ENCODE results near the gene TDRKH.

GRCh38 chr1:151834239-151834638, 43.9 kb upstream of the TDRKH start:
- no peak for TF ChIP-seq TAF1 (IDR thresholded peaks at IDR 0.05; ENCODE audit: low read depth)
- TF ChIP-seq EP300 (IDR thresholded peaks at IDR 0.05; ENCODE audit: borderline replicate concordance): no peak
- TF ChIP-seq RAD21 (IDR thresholded peaks at IDR 0.05; ENCODE audit: low read depth): no peak
- no peak for TF ChIP-seq CREB1 (IDR thresholded peaks at IDR 0.05; ENCODE audit: low read depth)
- no peak for TF ChIP-seq TEAD4 (IDR thresholded peaks at IDR 0.05)
- no peak for TF ChIP-seq CEBPB (IDR thresholded peaks at IDR 0.05)
- no peak for TF ChIP-seq EGR1 (IDR thresholded peaks at IDR 0.05)
- no peak for TF ChIP-seq ZBTB7A (IDR thresholded peaks at IDR 0.05; ENCODE audit: low read depth)
- TF ChIP-seq, protein P1, sequence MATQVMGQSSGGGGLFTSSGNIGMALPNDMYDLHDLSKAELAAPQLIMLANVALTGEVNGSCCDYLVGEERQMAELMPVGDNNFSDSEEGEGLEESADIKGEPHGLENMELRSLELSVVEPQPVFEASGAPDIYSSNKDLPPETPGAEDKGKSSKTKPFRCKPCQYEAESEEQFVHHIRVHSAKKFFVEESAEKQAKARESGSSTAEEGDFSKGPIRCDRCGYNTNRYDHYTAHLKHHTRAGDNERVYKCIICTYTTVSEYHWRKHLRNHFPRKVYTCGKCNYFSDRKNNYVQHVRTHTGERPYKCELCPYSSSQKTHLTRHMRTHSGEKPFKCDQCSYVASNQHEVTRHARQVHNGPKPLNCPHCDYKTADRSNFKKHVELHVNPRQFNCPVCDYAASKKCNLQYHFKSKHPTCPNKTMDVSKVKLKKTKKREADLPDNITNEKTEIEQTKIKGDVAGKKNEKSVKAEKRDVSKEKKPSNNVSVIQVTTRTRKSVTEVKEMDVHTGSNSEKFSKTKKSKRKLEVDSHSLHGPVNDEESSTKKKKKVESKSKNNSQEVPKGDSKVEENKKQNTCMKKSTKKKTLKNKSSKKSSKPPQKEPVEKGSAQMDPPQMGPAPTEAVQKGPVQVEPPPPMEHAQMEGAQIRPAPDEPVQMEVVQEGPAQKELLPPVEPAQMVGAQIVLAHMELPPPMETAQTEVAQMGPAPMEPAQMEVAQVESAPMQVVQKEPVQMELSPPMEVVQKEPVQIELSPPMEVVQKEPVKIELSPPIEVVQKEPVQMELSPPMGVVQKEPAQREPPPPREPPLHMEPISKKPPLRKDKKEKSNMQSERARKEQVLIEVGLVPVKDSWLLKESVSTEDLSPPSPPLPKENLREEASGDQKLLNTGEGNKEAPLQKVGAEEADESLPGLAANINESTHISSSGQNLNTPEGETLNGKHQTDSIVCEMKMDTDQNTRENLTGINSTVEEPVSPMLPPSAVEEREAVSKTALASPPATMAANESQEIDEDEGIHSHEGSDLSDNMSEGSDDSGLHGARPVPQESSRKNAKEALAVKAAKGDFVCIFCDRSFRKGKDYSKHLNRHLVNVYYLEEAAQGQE (IDR thresholded peaks at IDR 0.05; ENCODE audit: low read depth): no peak
- TF ChIP-seq YY1 (IDR thresholded peaks at IDR 0.05; ENCODE audit: low read depth): no peak
- TF ChIP-seq, protein P2, sequence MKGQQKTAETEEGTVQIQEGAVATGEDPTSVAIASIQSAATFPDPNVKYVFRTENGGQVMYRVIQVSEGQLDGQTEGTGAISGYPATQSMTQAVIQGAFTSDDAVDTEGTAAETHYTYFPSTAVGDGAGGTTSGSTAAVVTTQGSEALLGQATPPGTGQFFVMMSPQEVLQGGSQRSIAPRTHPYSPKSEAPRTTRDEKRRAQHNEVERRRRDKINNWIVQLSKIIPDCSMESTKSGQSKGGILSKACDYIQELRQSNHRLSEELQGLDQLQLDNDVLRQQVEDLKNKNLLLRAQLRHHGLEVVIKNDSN (IDR thresholded peaks at IDR 0.05): no peak
- TF ChIP-seq FOXM1 (IDR thresholded peaks at IDR 0.05; ENCODE audit: borderline replicate concordance, low read depth): no peak
- TF ChIP-seq NFIC (IDR thresholded peaks at IDR 0.05): no peak
- TF ChIP-seq MAX (IDR thresholded peaks at IDR 0.05): no peak
